ENCODE results near the gene LY6G6C. TPM values are rescaled to one million over a fixed set of nuclear protein-coding genes. Genes with fewer than 3 reads are reported as not detected.
A peak's percentile ranks its signal among the peaks of the same experiment; 100 is the strongest.

LY6G6C gene
- total RNA-seq, 1 donor, result 0.54 TPM

- DNase-seq (ENCODE audit: low read depth in 2 of 3, low spot score in 2 of 3), result peak in 1 of 3 donors; percentile 90
Measured at GRCh38 chr6:31727717-31728671, 6.4 kb upstream of the LY6G6C start.

DNA sequence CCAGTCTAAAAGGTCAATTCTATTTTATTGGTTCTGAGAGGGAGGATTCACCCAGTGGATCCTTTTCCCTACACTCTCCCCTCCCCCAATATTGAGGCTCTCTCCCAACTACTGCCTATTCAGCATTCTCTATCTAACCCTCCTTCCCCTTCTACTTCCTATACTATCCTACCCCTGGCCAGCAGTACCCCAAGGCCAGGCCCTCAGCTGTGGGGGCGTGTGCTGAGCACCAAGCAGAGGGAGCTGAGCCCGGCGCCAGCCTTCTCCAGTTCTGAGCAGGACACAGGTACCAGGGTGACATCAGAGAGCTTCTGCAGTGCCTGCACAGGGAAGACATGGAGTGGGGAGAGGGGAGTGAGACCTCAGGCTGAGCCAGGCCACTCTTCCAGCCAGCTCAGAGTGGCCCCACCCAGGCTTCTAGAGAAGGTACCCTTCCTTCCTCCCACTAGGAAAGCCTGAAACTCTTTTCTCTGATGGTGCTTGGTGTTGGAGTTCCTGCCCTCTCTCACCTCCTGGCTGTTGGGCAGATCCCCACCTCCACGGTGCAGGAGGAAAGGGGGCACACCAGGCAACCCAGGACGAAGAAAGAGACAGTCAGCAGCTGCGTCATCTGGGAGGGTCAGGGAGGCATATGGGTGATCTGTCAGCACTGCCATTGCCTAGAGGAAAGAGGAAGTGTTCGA lies 5.6 kb upstream of the LY6G6C start:
- peak in 1 of 3 donors; percentile 82 for DNase-seq (ENCODE audit: low read depth in 2 of 3, low spot score in 2 of 3)

DNA sequence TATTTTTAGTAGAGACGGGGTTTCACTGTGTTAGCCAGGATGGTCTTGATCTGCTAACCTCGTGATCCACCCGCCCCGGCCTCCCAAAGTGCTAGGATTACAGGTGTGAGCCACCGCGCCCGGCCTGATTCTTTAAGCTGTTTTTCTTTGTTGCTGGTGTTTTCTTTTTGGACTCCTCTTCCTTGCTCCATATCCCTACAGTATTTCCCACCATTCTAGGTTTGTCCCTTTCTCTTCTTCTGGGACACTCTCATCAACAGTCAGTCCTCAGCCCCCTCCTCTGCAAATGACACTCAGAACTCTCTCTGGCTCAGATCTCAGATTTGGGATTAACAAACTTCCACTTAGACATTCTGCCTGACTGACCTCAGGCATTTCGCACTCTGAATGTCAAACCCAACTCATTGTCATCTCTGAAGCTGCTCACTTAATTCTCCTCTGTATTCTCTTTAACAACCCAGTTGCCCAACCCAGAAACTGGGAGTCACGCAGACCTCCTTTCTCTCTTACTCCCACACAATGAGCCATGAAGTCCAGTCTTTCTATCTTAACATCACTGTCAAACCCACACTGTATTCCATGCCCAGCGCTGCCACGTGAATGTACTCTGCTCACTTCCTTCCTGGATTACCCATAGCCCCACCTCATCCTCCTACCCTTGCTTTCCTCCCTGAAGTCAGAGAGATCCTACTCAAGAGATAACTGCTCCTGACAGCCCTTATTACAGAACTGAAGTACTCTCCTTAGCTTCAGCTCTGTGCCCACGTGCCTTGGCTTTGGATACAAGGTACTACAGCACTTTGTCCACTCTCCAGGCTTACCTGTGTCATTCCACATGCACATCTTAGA lies 4.2 kb upstream of the LY6G6C start:
- peak in 1 of 3 donors; percentile 9 for DNase-seq (ENCODE audit: low read depth in 2 of 3, low spot score in 2 of 3)

DNA sequence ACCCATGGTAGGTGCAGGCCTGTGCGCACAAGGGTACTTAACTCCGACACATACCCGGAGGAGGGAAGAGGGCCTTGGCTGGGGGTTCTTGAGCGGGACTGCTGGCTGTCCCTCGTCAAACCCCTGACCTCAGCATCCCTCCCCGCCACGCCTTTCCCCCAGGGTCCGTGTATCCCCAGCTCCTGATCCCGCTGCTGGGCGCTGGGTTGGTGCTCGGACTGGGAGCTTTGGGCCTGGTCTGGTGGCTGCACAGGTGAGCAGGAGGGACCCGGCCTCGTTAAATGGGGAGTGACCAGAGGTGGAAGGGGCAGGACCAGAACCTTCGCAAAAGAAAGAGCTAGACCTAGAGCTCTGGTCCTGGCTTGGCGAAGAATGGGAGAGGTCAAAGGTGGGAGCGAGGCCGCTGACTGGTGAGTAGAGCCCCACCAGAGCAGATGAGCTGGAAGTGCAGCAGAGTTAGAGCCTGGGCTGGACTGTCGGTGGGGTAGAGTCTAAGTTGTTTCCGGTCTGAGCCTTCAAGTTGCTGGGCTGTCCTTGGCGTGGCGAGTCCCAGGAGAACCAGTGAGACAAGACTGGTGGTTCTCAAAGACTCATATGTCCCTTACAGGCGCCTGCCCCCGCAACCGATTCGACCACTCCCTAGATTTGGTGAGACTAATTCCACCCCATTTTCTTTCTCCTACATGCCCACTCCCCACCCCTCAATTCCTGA lies 2.6 kb upstream of the LY6G6C start:
- DNase-seq (ENCODE audit: low read depth in 2 of 3, low spot score in 2 of 3), result peak in 1 of 3 donors; percentile 14

- peak in 2 of 3 donors; percentile 58 to 76 for DNase-seq (ENCODE audit: low read depth in 2 of 3, low spot score in 2 of 3)
Measured at GRCh38 chr6:31723245-31723979, 1.9 kb upstream of the LY6G6C start, which contains the start of gene MPIG6B. MPIG6B (plus strand) TSS chr6:31723373; CDS start chr6:31723384, 11 bp downstream.

- DNase-seq (ENCODE audit: low read depth in 2 of 3, low spot score in 2 of 3), result no peak
Measured at GRCh38 chr6:31722173-31722572, 627 bp upstream of the LY6G6C start.

- no peak for DNase-seq (ENCODE audit: low read depth in 2 of 3, low spot score in 2 of 3)
Measured at GRCh38 chr6:31720196-31720770, 1.3 kb downstream of the LY6G6C start.

DNA sequence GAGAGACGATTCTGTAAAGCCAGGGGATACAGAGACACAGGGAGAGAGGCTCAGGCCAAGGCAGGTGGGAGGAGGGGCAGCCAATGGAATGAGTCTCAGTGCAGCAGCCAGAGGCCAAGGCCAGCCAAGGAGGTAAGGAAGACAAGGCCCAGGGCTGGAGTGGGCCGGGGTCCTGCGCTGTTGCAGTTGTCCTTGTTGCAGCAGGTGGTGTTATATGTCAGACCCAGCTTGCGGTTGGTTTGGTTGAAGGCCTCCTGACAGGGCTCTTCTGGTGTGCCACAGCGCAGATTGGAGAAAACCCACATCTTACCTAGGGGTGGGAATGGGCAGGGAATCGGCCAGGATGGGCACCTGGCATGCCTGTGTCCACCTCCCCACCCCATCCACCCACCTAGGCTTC lies 2.5 kb downstream of the LY6G6C start:
- DNase-seq (ENCODE audit: low read depth in 2 of 3, low spot score in 2 of 3), result no peak

DNA sequence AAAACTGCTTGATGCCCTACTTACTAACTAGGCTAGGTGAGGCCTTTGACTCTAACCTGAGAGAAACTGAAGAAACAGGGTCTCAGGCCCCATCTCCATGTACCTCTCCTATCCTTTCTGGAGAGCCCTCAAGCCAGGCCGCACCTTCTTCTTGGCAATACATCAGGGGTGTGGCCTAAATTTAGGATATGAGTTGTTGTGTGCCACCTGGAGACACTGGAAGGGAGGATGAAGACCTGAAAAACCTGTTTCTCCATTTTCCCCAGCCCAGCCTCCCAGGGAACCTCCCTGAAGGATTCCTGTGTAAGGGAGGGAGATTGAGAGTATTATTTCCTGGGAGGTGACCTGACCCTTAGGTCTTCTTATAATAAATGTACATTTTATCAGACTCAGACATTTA lies 3.3 kb downstream of the LY6G6C start:
- DNase-seq (ENCODE audit: low read depth in 2 of 3, low spot score in 2 of 3), result no peak

- DNase-seq (ENCODE audit: low read depth in 2 of 3, low spot score in 2 of 3), result no peak
Measured at GRCh38 chr6:31717499-31718222, 3.9 kb downstream of the LY6G6C start.

DNA sequence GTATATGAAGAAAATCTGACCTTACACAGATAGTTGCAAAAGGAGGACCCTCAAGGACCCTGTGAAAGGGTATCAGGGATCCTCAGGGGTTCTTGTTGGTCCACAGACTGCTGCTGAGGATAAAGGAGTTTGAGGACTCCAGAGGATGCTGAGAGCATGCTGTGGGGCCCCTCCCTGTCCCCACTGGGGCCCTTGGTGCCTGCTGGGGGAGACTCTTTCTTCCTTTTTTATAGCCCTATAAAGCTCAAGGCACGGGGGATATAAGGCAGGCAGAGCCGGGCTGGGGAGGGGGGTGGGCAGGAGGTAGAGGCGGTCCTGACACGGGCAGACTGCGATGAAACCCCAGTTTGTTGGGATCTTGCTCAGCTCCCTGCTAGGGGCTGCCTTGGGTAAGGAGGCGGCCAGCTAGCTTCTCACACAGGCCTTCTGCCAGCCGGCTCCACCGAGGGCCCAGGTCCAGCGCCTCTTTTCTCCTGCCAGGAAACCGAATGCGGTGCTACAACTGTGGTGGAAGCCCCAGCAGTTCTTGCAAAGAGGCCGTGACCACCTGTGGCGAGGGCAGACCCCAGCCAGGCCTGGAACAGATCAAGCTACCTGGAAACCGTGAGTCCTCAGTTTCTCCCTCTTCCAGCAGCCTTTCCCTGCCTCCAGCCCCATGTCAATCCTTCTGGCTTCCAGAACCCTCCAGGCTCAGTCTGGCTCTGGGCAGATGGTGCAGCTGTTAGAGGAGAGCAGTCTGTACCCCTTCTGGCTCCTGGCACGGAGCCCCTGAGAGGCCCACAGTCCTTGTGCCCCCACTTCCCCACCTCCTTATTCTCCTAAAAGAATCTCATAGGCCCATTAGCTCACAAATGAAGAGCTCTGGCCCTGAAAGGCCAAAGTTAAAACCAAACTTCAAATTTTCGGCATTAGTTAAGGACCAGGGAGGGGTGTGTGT lies 6.3 kb downstream of the LY6G6C start, which contains the start of gene LY6G6D:
Gene LY6G6D (plus strand): TSS at position 327 of the 937 bp plus-strand sequence. CDS start 8 bp downstream, at position 335.
- no peak for DNase-seq (ENCODE audit: low read depth in 2 of 3, low spot score in 2 of 3)

- DNase-seq (ENCODE audit: low read depth in 2 of 3, low spot score in 2 of 3), result no peak
Measured at GRCh38 chr6:31713991-31714684, 7.4 kb downstream of the LY6G6C start.

DNA sequence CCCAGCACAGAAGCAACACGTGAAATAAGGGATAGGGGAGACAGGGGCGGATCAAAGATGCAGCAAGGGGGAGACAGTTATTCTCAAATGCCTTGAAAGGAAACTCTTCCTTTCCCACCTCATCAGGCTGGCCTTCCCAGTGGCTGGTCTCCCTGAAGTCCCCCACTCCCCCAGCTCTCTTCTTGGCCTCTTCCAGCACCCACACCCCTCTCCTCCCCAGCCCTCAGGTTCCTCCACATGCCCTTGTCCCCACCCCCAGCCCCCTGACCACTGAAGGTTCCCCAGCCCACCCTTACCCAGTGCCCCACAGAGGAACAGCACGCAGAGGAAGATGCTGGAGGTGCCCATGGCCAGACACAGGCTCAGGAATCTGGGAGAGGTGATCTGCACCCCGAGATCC lies 8.1 kb downstream of the LY6G6C start:
- DNase-seq (ENCODE audit: low read depth in 2 of 3, low spot score in 2 of 3), result no peak

DNA sequence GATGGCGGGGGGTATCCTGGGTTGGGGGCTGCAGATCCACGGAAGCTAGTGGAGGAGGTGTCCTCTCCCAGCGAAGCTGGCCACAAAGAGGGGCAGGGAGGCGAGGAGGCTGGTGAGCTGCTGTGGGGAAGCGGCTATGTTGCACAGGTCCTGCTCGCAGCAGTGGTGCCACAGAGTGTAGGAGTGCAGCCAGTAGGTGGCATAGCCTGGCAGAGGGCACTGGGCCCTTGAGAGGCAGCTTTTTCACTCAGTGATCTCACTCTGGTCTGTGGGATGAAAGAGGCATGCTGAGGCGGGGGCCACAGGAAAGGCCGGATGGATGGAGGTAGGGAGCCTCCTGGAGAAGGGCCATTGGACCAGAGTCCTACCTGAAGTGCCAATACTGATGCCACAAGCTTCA lies 9.2 kb downstream of the LY6G6C start:
- DNase-seq (ENCODE audit: low read depth in 2 of 3, low spot score in 2 of 3), result peak in 2 of 3 donors; percentile 66 to 74

DNA sequence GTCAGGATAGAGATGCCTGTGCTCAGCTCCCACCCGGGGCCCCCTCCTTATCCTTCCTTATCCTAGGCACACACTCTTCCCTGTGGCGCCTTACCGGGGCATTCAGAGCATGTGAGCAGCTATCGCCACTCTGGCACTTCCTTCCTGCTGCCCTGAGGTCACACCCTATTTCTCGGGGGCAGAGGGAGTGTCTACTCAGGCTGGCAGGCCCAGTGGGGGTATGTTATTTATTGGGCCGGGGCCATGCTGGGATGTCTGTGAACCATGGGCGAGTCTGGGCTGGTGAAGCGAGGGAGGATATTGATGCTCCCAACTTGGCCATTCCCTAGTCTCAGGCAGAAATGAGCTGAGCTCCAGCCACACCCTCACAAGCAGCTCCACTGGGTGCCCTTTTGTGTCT lies 10.3 kb downstream of the LY6G6C start:
- peak in 2 of 3 donors; percentile 54 to 64 for DNase-seq (ENCODE audit: low read depth in 2 of 3, low spot score in 2 of 3)

DNA sequence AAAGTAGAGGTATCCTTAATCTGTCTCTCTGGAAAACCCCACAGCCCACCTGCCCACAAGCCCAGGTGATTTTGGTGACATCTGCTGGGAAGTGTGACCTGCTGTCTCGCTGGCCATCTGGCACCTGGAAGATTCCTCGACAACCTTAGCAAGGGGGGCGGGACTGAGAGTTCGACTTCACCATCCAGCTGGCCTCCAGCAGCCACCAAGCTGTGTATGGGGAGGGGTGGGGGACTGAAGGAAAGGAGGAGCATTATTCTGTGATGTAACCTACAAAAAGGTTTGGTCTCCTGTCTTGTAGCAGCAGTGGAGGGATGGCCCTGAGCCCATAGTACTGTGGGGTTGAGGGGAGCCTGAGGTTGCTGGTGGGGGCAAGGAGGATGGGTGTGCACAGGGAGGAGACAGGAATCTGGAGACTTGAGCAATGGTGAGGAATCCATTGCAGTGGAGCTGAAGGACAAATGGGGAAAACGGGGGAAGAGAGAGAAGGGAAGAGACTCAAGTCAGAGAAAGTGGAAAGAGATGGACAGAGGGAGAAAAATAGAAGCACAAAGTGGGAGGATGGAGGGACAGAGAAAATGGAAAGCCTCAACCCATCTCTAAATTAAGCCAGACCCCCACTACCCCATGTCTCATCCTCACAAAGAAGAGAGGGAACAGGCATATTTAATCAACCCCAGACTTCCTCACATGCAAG lies 10.9 kb downstream of the LY6G6C start:
- no peak for DNase-seq (ENCODE audit: low read depth in 2 of 3, low spot score in 2 of 3)

Measured in hematopoietic multipotent progenitor cell (in vitro differentiated cells).